Measurements from ENCODE around the gene NEDD8.

- TF ChIP-seq YY1 (IDR thresholded peaks at IDR 0.05; ENCODE audit: insufficient read depth, insufficient read length) (no peak), ZNF274 (IDR thresholded peaks at IDR 0.05; ENCODE audit: low read depth, low read length) (no peak), SUZ12 (IDR thresholded peaks at IDR 0.05; ENCODE audit: extremely low read depth, insufficient read depth, insufficient read length) (no peak)
Observed at GRCh38 chr14:24177891-24178290, 54.3 kb downstream of the NEDD8 start.

All from NT2/D1 (cell line).